Type B pancreatic cell (in vitro differentiated cells): Measurements from ENCODE around the gene MIGA2. TPM values are rescaled to one million over a fixed set of nuclear protein-coding genes. Genes with fewer than 3 reads are reported as not detected.
A peak's percentile ranks its signal among the peaks of the same experiment; 100 is the strongest.

Experiments
- DNase-seq: peaks from one replicate; pipeline ENCODE4 v3.0.0; 2021; ENCODE audit warnings: mixed read lengths; ENCODE audit not compliant: unreplicated experiment; ENCODE audit errors: extremely low spot score
- H3K27ac Mint-ChIP-seq: 2 replicates; pipeline ENCODE4 v1.8.0; 2021; ENCODE audit warnings: mild to moderate bottlenecking, mixed read lengths
- H3K27me3 Mint-ChIP-seq: 2 replicates; pipeline ENCODE4 v1.8.0; 2021; ENCODE audit warnings: mixed read lengths
- H3K36me3 Mint-ChIP-seq: 2 replicates; pipeline ENCODE4 v1.8.0; 2021; ENCODE audit warnings: mixed read lengths
- H3K4me1 Mint-ChIP-seq: one replicate; pipeline ENCODE4 v1.8.0; 2021; ENCODE audit warnings: mixed read lengths; ENCODE audit not compliant: unreplicated experiment
- H3K4me3 Mint-ChIP-seq: 2 replicates; pipeline ENCODE4 v1.8.0; 2021; ENCODE audit warnings: mild to moderate bottlenecking, mixed read lengths
- H3K9me3 Mint-ChIP-seq: 2 replicates; pipeline ENCODE4 v1.8.0; 2021; ENCODE audit warnings: mixed read lengths
- total RNA-seq: library from RNA; stranded (reverse); gene quantifications from 2 replicates; pipeline ENCODE4 v1.2.1, GENCODE V29; 2021; ENCODE audit warnings: low replicate concordance
- TF ChIP-seq, protein P1 (sequence below): fragments of 200-600 bp; sonication (generic); conservative IDR thresholded peaks from 2 replicates; pipeline ENCODE4 v1.5.0; 2021; ENCODE audit warnings: antibody characterized with exemption, mild to moderate bottlenecking

The MIGA2 gene
- total RNA-seq, 1 donor from 2014 or later = 41.6 TPM

GRCh38 chr9:129078691-129079503, 42.5 kb downstream of the MIGA2 start:
- DNase-seq = no peak
- Mint-ChIP-seq H3K9me3 (no peaks in the 10 kb centered on the region), H3K4me3 (peak overlapping the region; percentile 80), H3K36me3 (no peaks in the 10 kb centered on the region), H3K27ac (peak overlapping the region; percentile 18), H3K27me3 (no peaks in the 10 kb centered on the region), H3K4me1 (peaks cover 10% of the 10 kb centered on the region)
- TF ChIP-seq, protein P1, sequence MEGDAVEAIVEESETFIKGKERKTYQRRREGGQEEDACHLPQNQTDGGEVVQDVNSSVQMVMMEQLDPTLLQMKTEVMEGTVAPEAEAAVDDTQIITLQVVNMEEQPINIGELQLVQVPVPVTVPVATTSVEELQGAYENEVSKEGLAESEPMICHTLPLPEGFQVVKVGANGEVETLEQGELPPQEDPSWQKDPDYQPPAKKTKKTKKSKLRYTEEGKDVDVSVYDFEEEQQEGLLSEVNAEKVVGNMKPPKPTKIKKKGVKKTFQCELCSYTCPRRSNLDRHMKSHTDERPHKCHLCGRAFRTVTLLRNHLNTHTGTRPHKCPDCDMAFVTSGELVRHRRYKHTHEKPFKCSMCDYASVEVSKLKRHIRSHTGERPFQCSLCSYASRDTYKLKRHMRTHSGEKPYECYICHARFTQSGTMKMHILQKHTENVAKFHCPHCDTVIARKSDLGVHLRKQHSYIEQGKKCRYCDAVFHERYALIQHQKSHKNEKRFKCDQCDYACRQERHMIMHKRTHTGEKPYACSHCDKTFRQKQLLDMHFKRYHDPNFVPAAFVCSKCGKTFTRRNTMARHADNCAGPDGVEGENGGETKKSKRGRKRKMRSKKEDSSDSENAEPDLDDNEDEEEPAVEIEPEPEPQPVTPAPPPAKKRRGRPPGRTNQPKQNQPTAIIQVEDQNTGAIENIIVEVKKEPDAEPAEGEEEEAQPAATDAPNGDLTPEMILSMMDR = no peak

- no peak for DNase-seq
- Mint-ChIP-seq H3K36me3 (no peaks in the 10 kb centered on the region), H3K4me1 (peaks cover 10% of the 10 kb centered on the region), H3K9me3 (no peaks in the 10 kb centered on the region), H3K4me3 (peak overlapping the region; percentile 91), H3K27me3 (no peaks in the 10 kb centered on the region), H3K27ac (peak overlapping the region; percentile 85)
- TF ChIP-seq, protein P1 = no peak
Observed at GRCh38 chr9:129079829-129080228, 43.4 kb downstream of the MIGA2 start.

DNA sequence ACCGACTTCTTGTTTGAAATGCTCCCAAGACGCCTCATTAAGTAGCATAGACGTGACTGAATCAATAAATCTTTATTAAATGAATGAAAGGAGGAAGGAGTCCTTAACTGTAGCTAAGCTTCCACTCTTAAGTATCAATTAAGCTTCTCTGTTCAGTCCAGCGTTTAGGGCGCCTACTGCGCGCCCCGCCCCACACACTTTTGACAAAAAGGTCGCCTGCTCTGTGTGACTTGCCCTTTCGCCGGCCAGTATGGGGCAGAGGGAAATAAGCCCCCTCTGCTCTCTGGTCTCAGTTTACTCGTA, 43.8 kb downstream of the MIGA2 start:
- TF ChIP-seq, protein P1 = no peak
- Mint-ChIP-seq H3K27me3 (no peaks in the 10 kb centered on the region), H3K4me3 (peak overlapping the region; percentile 91), H3K27ac (peak overlapping the region; percentile 85), H3K9me3 (no peaks in the 10 kb centered on the region), H3K4me1 (peaks cover 10% of the 10 kb centered on the region), H3K36me3 (no peaks in the 10 kb centered on the region)
- no peak for DNase-seq

- TF ChIP-seq, protein P1 = no peak
- peak; percentile 100 for DNase-seq
- no peaks in the 10 kb centered on the region for H3K27me3 Mint-ChIP-seq
- H3K4me1 Mint-ChIP-seq = peaks cover 10% of the 10 kb centered on the region
- no peaks in the 10 kb centered on the region for H3K36me3 Mint-ChIP-seq
- no peaks in the 10 kb centered on the region for H3K9me3 Mint-ChIP-seq
- peak within 1 kb of the TSS; percentile 85 for H3K27ac Mint-ChIP-seq
- peak within 1 kb of the TSS; percentile 91 for H3K4me3 Mint-ChIP-seq
Observed at GRCh38 chr9:129080601-129081387, 44.4 kb downstream of the MIGA2 start, which contains the start of gene DOLPP1. Gene DOLPP1 (plus strand): TSS chr9:129081111. CDS start chr9:129081132, 21 bp downstream.

GRCh38 chr9:129081388-129081904, 45.0 kb downstream of the MIGA2 start:
- Mint-ChIP-seq H3K27ac (peak overlapping the region; percentile 85), H3K36me3 (no peaks in the 10 kb centered on the region), H3K4me3 (peak overlapping the region; percentile 91), H3K9me3 (no peaks in the 10 kb centered on the region), H3K4me1 (peaks cover 10% of the 10 kb centered on the region), H3K27me3 (no peaks in the 10 kb centered on the region)
- DNase-seq = no peak
- TF ChIP-seq, protein P1 = no peak
